ENCODE measurements around the gene PRKCA.
A peak's percentile ranks its signal among the peaks of the same experiment; 100 is the strongest.

The PRKCA gene

GRCh38 chr17:66308856-66309255 lies 6.4 kb downstream of the PRKCA start:
- in situ Hi-C loops (cut with HindIII; ENCODE audit: low pct_ligation_motif_present, low sequenced_read_pairs), result no loop called here
- no peak overlapping the region for H3K4me3 ChIP-seq (ENCODE audit: low read depth, low read length)
- no peaks in the 10 kb centered on the region for H3K36me3 ChIP-seq (replicated peaks)
- no peak for TF ChIP-seq CTCF (IDR thresholded peaks at IDR 0.05; ENCODE audit: low read depth, low read length, missing control alignments)
- DNase-seq, result no peak
- no peaks in the 10 kb centered on the region for H3K27me3 ChIP-seq (replicated peaks)
- H3K27ac ChIP-seq, result no peak overlapping the region

GRCh38 chr17:66309793-66310192 lies 7.4 kb downstream of the PRKCA start:
- TF ChIP-seq CTCF (IDR thresholded peaks at IDR 0.05; ENCODE audit: low read depth, low read length, missing control alignments), result no peak
- no peak overlapping the region for H3K4me3 ChIP-seq (ENCODE audit: low read depth, low read length)
- no peaks in the 10 kb centered on the region for H3K36me3 ChIP-seq (replicated peaks)
- DNase-seq, result no peak
- H3K27me3 ChIP-seq (replicated peaks), result no peaks in the 10 kb centered on the region
- no peak overlapping the region for H3K27ac ChIP-seq
- in situ Hi-C loops (cut with HindIII; ENCODE audit: low pct_ligation_motif_present, low sequenced_read_pairs), result no loop called here

- in situ Hi-C loops (cut with HindIII; ENCODE audit: low pct_ligation_motif_present, low sequenced_read_pairs), result no loop called here
- TF ChIP-seq CTCF (IDR thresholded peaks at IDR 0.05; ENCODE audit: low read depth, low read length, missing control alignments), result peak; percentile 30
- no peaks in the 10 kb centered on the region for H3K36me3 ChIP-seq (replicated peaks)
- no peaks in the 10 kb centered on the region for H3K27me3 ChIP-seq (replicated peaks)
- H3K27ac ChIP-seq, result no peak overlapping the region
- DNase-seq, result no peak
- no peak overlapping the region for H3K4me3 ChIP-seq (ENCODE audit: low read depth, low read length)
These were observed 8.2 kb downstream of the PRKCA start for GRCh38 chr17:66310528-66311148.

GRCh38 chr17:66312912-66313311 lies 10.5 kb downstream of the PRKCA start:
- TF ChIP-seq CTCF (IDR thresholded peaks at IDR 0.05; ENCODE audit: low read depth, low read length, missing control alignments), result no peak
- no peaks in the 10 kb centered on the region for H3K36me3 ChIP-seq (replicated peaks)
- H3K27ac ChIP-seq, result no peak overlapping the region
- H3K4me3 ChIP-seq (ENCODE audit: low read depth, low read length), result no peak overlapping the region
- in situ Hi-C loops (cut with HindIII; ENCODE audit: low pct_ligation_motif_present, low sequenced_read_pairs), result no loop called here
- DNase-seq, result no peak
- no peaks in the 10 kb centered on the region for H3K27me3 ChIP-seq (replicated peaks)

- in situ Hi-C loops (cut with HindIII; ENCODE audit: low pct_ligation_motif_present, low sequenced_read_pairs), result no loop called here
- Histone ChIP-seq H3K4me3 (ENCODE audit: low read depth, low read length) (no peak overlapping the region), H3K36me3 (replicated peaks) (no peaks in the 10 kb centered on the region), H3K27me3 (replicated peaks) (no peaks in the 10 kb centered on the region), H3K27ac (no peak overlapping the region)
- no peak for TF ChIP-seq CTCF (IDR thresholded peaks at IDR 0.05; ENCODE audit: low read depth, low read length, missing control alignments)
- no peak for DNase-seq
These were observed 10.9 kb downstream of the PRKCA start for GRCh38 chr17:66313325-66313724.

Data from brain microvascular endothelial cell (primary cell).